Karpas-422 (cell line): Measurements from ENCODE around the gene RXRA. TPM values are rescaled to one million over a fixed set of nuclear protein-coding genes. Genes with fewer than 3 reads are reported as not detected.

Experiments
- DNase-seq: peaks from one replicate; pipeline ENCODE4 v3.0.0-alpha.2; 2015
- H2AFZ ChIP-seq: fragments of 200-600 bp; sonication (generic); 2 replicates; pipeline ENCODE4 v1.6.1; 2014; ENCODE audit warnings: antibody characterized with exemption, low read length, mixed read lengths
- H3K27ac ChIP-seq: fragments of 200-600 bp; sonication (generic); 2 replicates; pipeline ENCODE4 v1.5.1; 2014; ENCODE audit warnings: mild to moderate bottlenecking, low read length, moderate library complexity
- H3K27me3 ChIP-seq: fragments of 200-600 bp; sonication (generic); 2 replicates; pipeline ENCODE4 v1.6.1; 2014; ENCODE audit warnings: low read length, mixed read lengths
- H3K36me3 ChIP-seq: fragments of 200-600 bp; sonication (generic); 2 replicates; pipeline ENCODE4 v1.6.1; 2014; ENCODE audit warnings: low read length, mixed read lengths; ENCODE audit not compliant: insufficient read depth
- H3K4me1 ChIP-seq: fragments of 200-600 bp; sonication (generic); 2 replicates; pipeline ENCODE4 v1.6.1; 2014; ENCODE audit warnings: mild to moderate bottlenecking, low read length, mixed read lengths
- H3K4me2 ChIP-seq: fragments of 200-600 bp; sonication (generic); 2 replicates; pipeline ENCODE4 v1.6.1; 2014; ENCODE audit warnings: low read length, low read depth, mild to moderate bottlenecking; ENCODE audit not compliant: poor library complexity, severe bottlenecking
- H3K4me3 ChIP-seq: fragments of 200-600 bp; sonication (generic); 2 replicates; pipeline ENCODE4 v1.5.1; 2014; ENCODE audit warnings: mild to moderate bottlenecking, antibody characterized with exemption, low read length, mixed read lengths
- H3K79me2 ChIP-seq: fragments of 200-600 bp; sonication (generic); 2 replicates; pipeline ENCODE4 v1.6.1; 2014; ENCODE audit warnings: mild to moderate bottlenecking, low read length, mixed read lengths
- H3K9ac ChIP-seq: fragments of 200-600 bp; sonication (generic); 2 replicates; pipeline ENCODE4 v1.6.0; 2014; ENCODE audit warnings: low read length
- H3K9me2 ChIP-seq: fragments of 200-600 bp; sonication (generic), shearing (Covaris generic); replicated peaks from 2 replicates; pipeline ENCODE4 v1.6.0; 2014; ENCODE audit warnings: mild to moderate bottlenecking, low read length, moderate library complexity; ENCODE audit not compliant: insufficient read depth
- H3K9me3 ChIP-seq: fragments of 300-700, 200-600 bp; sonication (generic); 2 replicates; pipeline ENCODE4 v1.6.1; 2014; ENCODE audit warnings: low read length, mixed read lengths
- H4K20me1 ChIP-seq: fragments of 200-600 bp; sonication (generic); 2 replicates; pipeline ENCODE4 v1.6.1; 2014; ENCODE audit warnings: mild to moderate bottlenecking, antibody characterized with exemption, low read length, low read depth; ENCODE audit not compliant: insufficient read depth
- total RNA-seq: library from RNA; depleted of rRNA; stranded (reverse); fragments of >200 nt; shearing (Covaris generic); gene quantifications from 2 replicates; pipeline ENCODE4 v1.2.3, GENCODE V29; 2014; ENCODE audit warnings: low replicate concordance

The RXRA gene
- total RNA-seq, 1 experiment from 2014 or later, result not detected

GRCh38 chr9:134389642-134390041 is 63.4 kb downstream of the RXRA start:
- Histone ChIP-seq H2AFZ (no peak overlapping the region), H3K79me2 (no peaks in the 10 kb centered on the region), H3K27ac (no peak overlapping the region), H4K20me1 (no peaks in the 10 kb centered on the region), H3K4me3 (no peak overlapping the region), H3K9ac (no peak overlapping the region), H3K4me1 (no peaks in the 10 kb centered on the region), H3K9me2 (no peaks in the 10 kb centered on the region), H3K9me3 (no peaks in the 10 kb centered on the region), H3K36me3 (no peaks in the 10 kb centered on the region), H3K27me3 (no peaks in the 10 kb centered on the region), H3K4me2 (no peak overlapping the region)
- DNase-seq, result no peak

GRCh38 chr9:134390537-134390936 is 64.3 kb downstream of the RXRA start:
- no peak overlapping the region for H3K9ac ChIP-seq
- H3K36me3 ChIP-seq, result no peaks in the 10 kb centered on the region
- H4K20me1 ChIP-seq, result no peaks in the 10 kb centered on the region
- H3K27me3 ChIP-seq, result no peaks in the 10 kb centered on the region
- H3K4me3 ChIP-seq, result no peak overlapping the region
- no peak overlapping the region for H3K27ac ChIP-seq
- no peaks in the 10 kb centered on the region for H3K9me2 ChIP-seq
- H3K79me2 ChIP-seq, result no peaks in the 10 kb centered on the region
- H2AFZ ChIP-seq, result no peak overlapping the region
- no peak for DNase-seq
- H3K9me3 ChIP-seq, result no peaks in the 10 kb centered on the region
- no peaks in the 10 kb centered on the region for H3K4me1 ChIP-seq
- no peak overlapping the region for H3K4me2 ChIP-seq

GRCh38 chr9:134390947-134391318 is 64.7 kb downstream of the RXRA start:
- Histone ChIP-seq H3K9ac (no peak overlapping the region), H4K20me1 (no peaks in the 10 kb centered on the region), H3K27me3 (no peaks in the 10 kb centered on the region), H3K4me1 (peaks cover under 1% of the 10 kb centered on the region), H3K4me2 (no peak overlapping the region), H3K9me2 (no peaks in the 10 kb centered on the region), H2AFZ (no peak overlapping the region), H3K79me2 (no peaks in the 10 kb centered on the region), H3K4me3 (no peak overlapping the region), H3K9me3 (no peaks in the 10 kb centered on the region), H3K27ac (no peak overlapping the region), H3K36me3 (no peaks in the 10 kb centered on the region)
- DNase-seq, result no peak

- peaks cover 7% of the 10 kb centered on the region for H3K4me1 ChIP-seq
- H3K9me3 ChIP-seq, result no peaks in the 10 kb centered on the region
- no peaks in the 10 kb centered on the region for H3K27me3 ChIP-seq
- no peak overlapping the region for H3K4me2 ChIP-seq
- H3K9me2 ChIP-seq, result no peaks in the 10 kb centered on the region
- H3K79me2 ChIP-seq, result no peaks in the 10 kb centered on the region
- no peak overlapping the region for H3K27ac ChIP-seq
- no peak overlapping the region for H2AFZ ChIP-seq
- DNase-seq, result no peak
- H3K9ac ChIP-seq, result no peak overlapping the region
- H3K4me3 ChIP-seq, result no peak overlapping the region
- H4K20me1 ChIP-seq, result no peaks in the 10 kb centered on the region
- H3K36me3 ChIP-seq, result no peaks in the 10 kb centered on the region
Observed at GRCh38 chr9:134391319-134392231, 65.3 kb downstream of the RXRA start.

- no peaks in the 10 kb centered on the region for H3K9me3 ChIP-seq
- no peak overlapping the region for H3K4me2 ChIP-seq
- no peak overlapping the region for H3K27ac ChIP-seq
- H3K36me3 ChIP-seq, result no peaks in the 10 kb centered on the region
- no peak overlapping the region for H3K9ac ChIP-seq
- H3K27me3 ChIP-seq, result no peaks in the 10 kb centered on the region
- H3K9me2 ChIP-seq, result no peaks in the 10 kb centered on the region
- no peak overlapping the region for H3K4me3 ChIP-seq
- DNase-seq, result no peak
- H3K79me2 ChIP-seq, result no peaks in the 10 kb centered on the region
- no peak overlapping the region for H2AFZ ChIP-seq
- H3K4me1 ChIP-seq, result peaks cover 12% of the 10 kb centered on the region
- H4K20me1 ChIP-seq, result no peaks in the 10 kb centered on the region
Observed at GRCh38 chr9:134392900-134393299, 66.6 kb downstream of the RXRA start.

GRCh38 chr9:134393582-134394280 is 67.5 kb downstream of the RXRA start:
- Histone ChIP-seq H2AFZ (no peak overlapping the region), H3K9me3 (no peaks in the 10 kb centered on the region; the same call in 1 of the 2 replicates), H3K27ac (no peak overlapping the region), H3K4me3 (no peak overlapping the region), H3K9ac (no peak overlapping the region), H3K27me3 (no peaks in the 10 kb centered on the region), H3K79me2 (no peaks in the 10 kb centered on the region), H3K36me3 (no peaks in the 10 kb centered on the region), H3K4me1 (peaks cover 12% of the 10 kb centered on the region), H3K9me2 (no peaks in the 10 kb centered on the region), H3K4me2 (no peak overlapping the region), H4K20me1 (no peaks in the 10 kb centered on the region)
- DNase-seq, result no peak

- no peak overlapping the region for H3K27ac ChIP-seq
- peaks cover 12% of the 10 kb centered on the region for H3K4me1 ChIP-seq
- no peaks in the 10 kb centered on the region for H3K9me2 ChIP-seq
- no peaks in the 10 kb centered on the region; the same call in 1 of the 2 replicates for H3K36me3 ChIP-seq
- no peaks in the 10 kb centered on the region for H3K27me3 ChIP-seq
- H3K79me2 ChIP-seq, result no peaks in the 10 kb centered on the region
- H3K9me3 ChIP-seq, result peaks cover 6% of the 10 kb centered on the region; the same call in 1 of the 2 replicates
- H3K4me3 ChIP-seq, result no peak overlapping the region
- H4K20me1 ChIP-seq, result no peaks in the 10 kb centered on the region
- no peak for DNase-seq
- no peak overlapping the region for H3K4me2 ChIP-seq
- no peak overlapping the region for H2AFZ ChIP-seq
- no peak overlapping the region for H3K9ac ChIP-seq
Observed at GRCh38 chr9:134395002-134395517, 68.8 kb downstream of the RXRA start.

- Histone ChIP-seq H3K9ac (no peak overlapping the region), H3K9me2 (no peaks in the 10 kb centered on the region), H3K79me2 (no peaks in the 10 kb centered on the region), H3K4me1 (peaks cover 12% of the 10 kb centered on the region), H3K27me3 (no peaks in the 10 kb centered on the region), H3K4me2 (no peak overlapping the region), H2AFZ (no peak overlapping the region), H3K27ac (no peak overlapping the region), H3K4me3 (no peak overlapping the region; the same call in 1 of the 2 replicates), H3K9me3 (peaks cover 6% of the 10 kb centered on the region; the same call in 1 of the 2 replicates), H4K20me1 (no peaks in the 10 kb centered on the region), H3K36me3 (no peaks in the 10 kb centered on the region; the same call in 1 of the 2 replicates)
- no peak for DNase-seq
Observed at GRCh38 chr9:134395737-134396257, 69.5 kb downstream of the RXRA start.
